ENCODE measurements around the gene CDH24. TPM values are rescaled to one million over a fixed set of nuclear protein-coding genes. Genes with fewer than 3 reads are reported as not detected.

CDH24 gene
- total RNA-seq, 1 donor from 2014 or later, result 1.3 TPM

- peaks cover 74% of the 10 kb centered on the region for H3K36me3 Mint-ChIP-seq (ENCODE audit: low read depth)
- H3K4me1 Mint-ChIP-seq, result peaks cover 20% of the 10 kb centered on the region
Measured at GRCh38 chr14:23090254-23090636, 32.9 kb upstream of the CDH24 start.

GRCh38 chr14:23089498-23090253, 32.4 kb upstream of the CDH24 start:
- H3K4me3 Mint-ChIP-seq, result no peak overlapping the region
- POLR2A ChIA-PET, result no interaction called here
- no peak overlapping the region for H3K27ac Mint-ChIP-seq
- no peaks in the 10 kb centered on the region for H3K9me3 Mint-ChIP-seq
- intact Hi-C loops (cut with micrococcal nuclease), result loop anchor here (10.0 kb wide), 2 partner anchors 465 to 1025 kb away; partner anchors contain the start of genes DCAF11, NRL, THTPA and ZFHX2
- CTCF ChIA-PET, result interaction anchor here (1.1 to 1.6 kb wide), 3 partner anchors 12 to 21 kb away, joined by 3 to 13 read pairs (median 4); no protein-coding TSS in a partner anchor
- H3K36me3 Mint-ChIP-seq (ENCODE audit: low read depth), result peaks cover 79% of the 10 kb centered on the region
- ATAC-seq (ENCODE audit: low read depth) (no peak), DNase-seq (no peak)
- H3K4me1 Mint-ChIP-seq, result peaks cover 20% of the 10 kb centered on the region
- TF ChIP-seq CTCF (IDR thresholded peaks at IDR 0.05), result no peak
- no peaks in the 10 kb centered on the region for H3K27me3 Mint-ChIP-seq

More at GRCh38 chr14:23090254-23090636, 32.9 kb upstream of the CDH24 start:
- intact Hi-C loops (cut with micrococcal nuclease), result loop anchor here (10.0 kb wide), 2 partner anchors 465 to 1025 kb away; partner anchors contain the start of genes DCAF11, NRL, THTPA and ZFHX2
- Mint-ChIP-seq H3K9me3 (no peaks in the 10 kb centered on the region), H3K27ac (no peak overlapping the region), H3K4me3 (no peak overlapping the region), H3K27me3 (no peaks in the 10 kb centered on the region)
- DNase-seq, result no peak
- CTCF ChIA-PET, result interaction anchor here (1.1 to 1.6 kb wide), 3 partner anchors 13 to 21 kb away, joined by 3 to 13 read pairs (median 4); no protein-coding TSS in a partner anchor
- ATAC-seq (ENCODE audit: low read depth), result no peak
- no peak for TF ChIP-seq CTCF (IDR thresholded peaks at IDR 0.05)
- POLR2A ChIA-PET, result no interaction called here

GRCh38 chr14:23086565-23086964, 29.2 kb upstream of the CDH24 start:
- H3K27ac Mint-ChIP-seq, result no peak overlapping the region
- H3K4me1 Mint-ChIP-seq, result peaks cover 2% of the 10 kb centered on the region
- POLR2A ChIA-PET, result interaction anchor here (1.0 to 1.2 kb wide), 2 partner anchors 8 to 12 kb away, joined by 4 to 5 read pairs; partner anchors contain the start of genes ACIN1 and C14orf119
- intact Hi-C loops (cut with micrococcal nuclease), result no loop called here
- no peaks in the 10 kb centered on the region for H3K27me3 Mint-ChIP-seq
- no peak for TF ChIP-seq CTCF (IDR thresholded peaks at IDR 0.05)
- H3K4me3 Mint-ChIP-seq, result no peak overlapping the region
- no peak for DNase-seq
- CTCF ChIA-PET, result interaction anchor here (1.6 to 1.8 kb wide), 2 partner anchors 9 to 18 kb away, joined by 4 to 5 read pairs; no protein-coding TSS in a partner anchor
- H3K9me3 Mint-ChIP-seq, result no peaks in the 10 kb centered on the region
- peaks cover 81% of the 10 kb centered on the region for H3K36me3 Mint-ChIP-seq (ENCODE audit: low read depth)
- ATAC-seq (ENCODE audit: low read depth), result no peak

GRCh38 chr14:23085458-23085857, 28.1 kb upstream of the CDH24 start:
- CTCF ChIA-PET, result interaction anchor here (1.6 to 1.8 kb wide), 2 partner anchors 8 to 17 kb away, joined by 4 to 5 read pairs; no protein-coding TSS in a partner anchor
- intact Hi-C loops (cut with micrococcal nuclease), result no loop called here
- DNase-seq (no peak), ATAC-seq (ENCODE audit: low read depth) (no peak)
- peaks cover 87% of the 10 kb centered on the region for H3K36me3 Mint-ChIP-seq (ENCODE audit: low read depth)
- H3K4me3 Mint-ChIP-seq, result no peak overlapping the region
- POLR2A ChIA-PET, result interaction anchor here (0.6 to 1.2 kb wide), 2 partner anchors 9 to 75 kb away, joined by 3 to 5 read pairs; partner anchors contain the start of genes ACIN1 and C14orf119
- H3K4me1 Mint-ChIP-seq, result peaks cover 2% of the 10 kb centered on the region
- H3K27me3 Mint-ChIP-seq, result no peaks in the 10 kb centered on the region
- TF ChIP-seq CTCF (IDR thresholded peaks at IDR 0.05), result no peak
- no peaks in the 10 kb centered on the region for H3K9me3 Mint-ChIP-seq
- no peak overlapping the region for H3K27ac Mint-ChIP-seq

GRCh38 chr14:23080474-23080873, 23.2 kb upstream of the CDH24 start:
- POLR2A ChIA-PET, result interaction anchor here (0.7 to 1.0 kb wide), 2 partner anchors 14 to 87 kb away, joined by 3 read pairs; partner anchors contain the start of genes ACIN1 and C14orf119
- ATAC-seq (ENCODE audit: low read depth), result no peak
- no peak for DNase-seq
- Mint-ChIP-seq H3K27ac (no peak overlapping the region), H3K9me3 (no peaks in the 10 kb centered on the region), H3K4me3 (no peak overlapping the region), H3K36me3 (ENCODE audit: low read depth) (peaks cover 84% of the 10 kb centered on the region), H3K27me3 (no peaks in the 10 kb centered on the region), H3K4me1 (peaks cover 3% of the 10 kb centered on the region)
- intact Hi-C loops (cut with micrococcal nuclease), result no loop called here
- CTCF ChIA-PET, result interaction anchor here (1.0 kb wide), 1 partner anchor 12 kb away, joined by 3 read pairs; no protein-coding TSS in a partner anchor
- TF ChIP-seq CTCF (IDR thresholded peaks at IDR 0.05), result no peak

All from activated B cell treated with CpG ODN at 0.5 μM for 24 hours (primary cell).